ENCODE results near the gene CSNK1E. TPM values are rescaled to one million over a fixed set of nuclear protein-coding genes. Genes with fewer than 3 reads are reported as not detected.

The CSNK1E gene
- total RNA-seq, 4 donors from 2014 or later, result 29.8 to 66.3 (median 40.3) TPM

GRCh38 chr22:38318792-38319773 is 1.9 kb upstream of the CSNK1E start:
- H3K27me3 ChIP-seq, result no peaks in the 10 kb centered on the region
- intact Hi-C loops (cut with DNase I; ENCODE audit: low total_unique reads) (loop anchor here (5.0 kb wide), 3 partner anchors 117 to 388 kb away; partner anchors contain the start of genes GTPBP1 and MAFF), in situ Hi-C loops (cut with MboI; ENCODE audit: low sequenced_read_pairs in 4 of 4) (no loop called here)
- H3K4me3 ChIP-seq, result no peak overlapping the region
- H3K4me1 ChIP-seq, result peaks cover 22 to 29% of the 10 kb centered on the region in 2 donors
- H3K27ac ChIP-seq, result peak overlapping the region; percentile 87 to 96 (median 94)
- ATAC-seq (no peak), DNase-seq (no peak)
- no peaks in the 10 kb centered on the region for H3K36me3 ChIP-seq
- no peak for TF ChIP-seq POLR2A (IDR thresholded peaks at IDR 0.05)
- TF ChIP-seq, protein P1, sequence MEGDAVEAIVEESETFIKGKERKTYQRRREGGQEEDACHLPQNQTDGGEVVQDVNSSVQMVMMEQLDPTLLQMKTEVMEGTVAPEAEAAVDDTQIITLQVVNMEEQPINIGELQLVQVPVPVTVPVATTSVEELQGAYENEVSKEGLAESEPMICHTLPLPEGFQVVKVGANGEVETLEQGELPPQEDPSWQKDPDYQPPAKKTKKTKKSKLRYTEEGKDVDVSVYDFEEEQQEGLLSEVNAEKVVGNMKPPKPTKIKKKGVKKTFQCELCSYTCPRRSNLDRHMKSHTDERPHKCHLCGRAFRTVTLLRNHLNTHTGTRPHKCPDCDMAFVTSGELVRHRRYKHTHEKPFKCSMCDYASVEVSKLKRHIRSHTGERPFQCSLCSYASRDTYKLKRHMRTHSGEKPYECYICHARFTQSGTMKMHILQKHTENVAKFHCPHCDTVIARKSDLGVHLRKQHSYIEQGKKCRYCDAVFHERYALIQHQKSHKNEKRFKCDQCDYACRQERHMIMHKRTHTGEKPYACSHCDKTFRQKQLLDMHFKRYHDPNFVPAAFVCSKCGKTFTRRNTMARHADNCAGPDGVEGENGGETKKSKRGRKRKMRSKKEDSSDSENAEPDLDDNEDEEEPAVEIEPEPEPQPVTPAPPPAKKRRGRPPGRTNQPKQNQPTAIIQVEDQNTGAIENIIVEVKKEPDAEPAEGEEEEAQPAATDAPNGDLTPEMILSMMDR (IDR thresholded peaks at IDR 0.05 in 4 of 5, conservative IDR thresholded peaks at IDR 0.05 in 1 of 5), result no peak
- H3K9me3 ChIP-seq, result no peaks in the 10 kb centered on the region

GRCh38 chr22:38317995-38318715 is 922 bp upstream of the CSNK1E start:
- peaks cover 30 to 38% of the 10 kb centered on the region in 2 donors for H3K4me1 ChIP-seq
- peak; percentile 53 to 54 for ATAC-seq
- TF ChIP-seq, protein P1 (IDR thresholded peaks at IDR 0.05 in 4 of 5, conservative IDR thresholded peaks at IDR 0.05 in 1 of 5), result no peak
- TF ChIP-seq POLR2A (IDR thresholded peaks at IDR 0.05), result peak in 1 of 2 donors; percentile 49

GRCh38 chr22:38316364-38317121 is 690 bp downstream of the CSNK1E start:
- intact Hi-C loops (cut with DNase I; ENCODE audit: low total_unique reads), result loop anchor here (2.0 to 5.0 kb wide), 5 partner anchors 44 to 391 kb away; partner anchors contain the start of genes GTPBP1, MAFF and TMEM184B
- peaks cover 46 to 55% of the 10 kb centered on the region in 2 donors for H3K4me1 ChIP-seq
- H3K9me3 ChIP-seq, result no peaks in the 10 kb centered on the region
- H3K27me3 ChIP-seq, result no peaks in the 10 kb centered on the region
- no peaks in the 10 kb centered on the region for H3K36me3 ChIP-seq
- no peak for TF ChIP-seq POLR2A (IDR thresholded peaks at IDR 0.05)
- TF ChIP-seq, protein P1 (IDR thresholded peaks at IDR 0.05 in 4 of 5, conservative IDR thresholded peaks at IDR 0.05 in 1 of 5), result no peak
- DNase-seq (peak in 1 of 2 donors; percentile 65), ATAC-seq (peak; percentile 66 to 67)
- peak overlapping the region; percentile 61 to 88 (median 78) for H3K4me3 ChIP-seq
- peak overlapping the region; percentile 89 to 100 (median 98) for H3K27ac ChIP-seq
- in situ Hi-C loops (cut with MboI; ENCODE audit: low sequenced_read_pairs in 4 of 4), result no loop called here

More at GRCh38 chr22:38317995-38318715, 922 bp upstream of the CSNK1E start:
- in situ Hi-C loops (cut with MboI; ENCODE audit: low sequenced_read_pairs in 4 of 4) (no loop called here), intact Hi-C loops (cut with DNase I; ENCODE audit: low total_unique reads) (loop anchor here (2.0 to 5.0 kb wide), 5 partner anchors 45 to 389 kb away; partner anchors contain the start of genes GTPBP1, MAFF and TMEM184B)
- H3K27me3 ChIP-seq, result no peaks in the 10 kb centered on the region
- peak overlapping the region; percentile 87 to 96 (median 94) for H3K27ac ChIP-seq
- DNase-seq, result peak; percentile 43 to 71
- no peaks in the 10 kb centered on the region for H3K36me3 ChIP-seq
- no peaks in the 10 kb centered on the region for H3K9me3 ChIP-seq
- peak overlapping the region; percentile 55 to 65 (median 64) for H3K4me3 ChIP-seq

DNA sequence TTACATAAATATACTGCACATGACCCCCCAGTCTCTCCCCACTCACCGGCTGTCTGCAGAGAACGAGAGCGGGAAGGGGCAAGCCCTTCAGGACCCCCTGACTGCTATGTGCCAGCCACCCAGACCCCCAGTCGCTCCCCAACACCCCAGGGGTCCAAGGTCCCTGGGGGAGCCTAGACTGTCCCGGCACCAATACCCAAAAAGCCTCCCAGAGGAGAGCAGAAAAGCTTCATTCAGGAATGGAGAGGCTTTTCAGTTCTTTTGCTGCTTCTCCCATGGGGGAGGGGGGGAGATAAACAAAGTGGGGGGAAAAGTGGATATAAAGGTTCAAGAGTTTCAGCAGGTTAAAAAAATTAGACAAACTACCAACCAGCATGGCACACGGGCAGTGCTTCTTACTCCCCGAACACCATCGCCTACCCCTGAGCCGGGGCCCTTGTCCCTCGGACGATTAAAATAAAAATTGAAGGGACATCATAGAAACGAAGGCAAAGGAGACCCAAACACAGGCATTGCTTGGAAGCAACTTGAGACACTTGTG is 1.3 kb downstream of the CSNK1E start:
- no peak for DNase-seq
- Histone ChIP-seq H3K36me3 (no peaks in the 10 kb centered on the region), H3K27me3 (no peaks in the 10 kb centered on the region), H3K4me3 (peak overlapping the region; percentile 61 to 88 (median 78)), H3K27ac (peak overlapping the region; percentile 89 to 100 (median 98)), H3K4me1 (peaks cover 52 to 60% of the 10 kb centered on the region in 2 donors), H3K9me3 (no peaks in the 10 kb centered on the region)
- peak in 1 of 2 donors; percentile 9 for ATAC-seq
- intact Hi-C loops (cut with DNase I; ENCODE audit: low total_unique reads), result loop anchor here (2.0 to 5.0 kb wide), 5 partner anchors 43 to 391 kb away; partner anchors contain the start of genes GTPBP1, MAFF and TMEM184B
- in situ Hi-C loops (cut with MboI; ENCODE audit: low sequenced_read_pairs in 4 of 4), result no loop called here
- TF ChIP-seq POLR2A (IDR thresholded peaks at IDR 0.05), result peak in 1 of 2 donors; percentile 35
- TF ChIP-seq, protein P1 (IDR thresholded peaks at IDR 0.05 in 4 of 5, conservative IDR thresholded peaks at IDR 0.05 in 1 of 5), result no peak

Data from gastrocnemius medialis (tissue), 4 donors.